Measurements from ENCODE around the gene PTPN11.

GRCh38 chr12:112488257-112488876 lies 69.6 kb downstream of the PTPN11 start:
- TF ChIP-seq EZH2 (IDR thresholded peaks at IDR 0.05; ENCODE audit: borderline replicate concordance, insufficient read depth, low read length, poor library complexity, severe bottlenecking) (no peak), REST (IDR thresholded peaks at IDR 0.05; ENCODE audit: borderline replicate concordance) (no peak), TAF1 (IDR thresholded peaks at IDR 0.05; ENCODE audit: low read depth) (no peak), POLR2AphosphoS5 (IDR thresholded peaks at IDR 0.05) (no peak), RAD21 (conservative IDR thresholded peaks at IDR 0.05) (no peak), MXI1 (conservative IDR thresholded peaks at IDR 0.05; ENCODE audit: poor library complexity, severe bottlenecking) (no peak), SMC3 (conservative IDR thresholded peaks at IDR 0.05; ENCODE audit: poor library complexity) (no peak), EP300 (conservative IDR thresholded peaks at IDR 0.05; ENCODE audit: poor library complexity, severe bottlenecking) (no peak)
- TF ChIP-seq, protein P1, sequence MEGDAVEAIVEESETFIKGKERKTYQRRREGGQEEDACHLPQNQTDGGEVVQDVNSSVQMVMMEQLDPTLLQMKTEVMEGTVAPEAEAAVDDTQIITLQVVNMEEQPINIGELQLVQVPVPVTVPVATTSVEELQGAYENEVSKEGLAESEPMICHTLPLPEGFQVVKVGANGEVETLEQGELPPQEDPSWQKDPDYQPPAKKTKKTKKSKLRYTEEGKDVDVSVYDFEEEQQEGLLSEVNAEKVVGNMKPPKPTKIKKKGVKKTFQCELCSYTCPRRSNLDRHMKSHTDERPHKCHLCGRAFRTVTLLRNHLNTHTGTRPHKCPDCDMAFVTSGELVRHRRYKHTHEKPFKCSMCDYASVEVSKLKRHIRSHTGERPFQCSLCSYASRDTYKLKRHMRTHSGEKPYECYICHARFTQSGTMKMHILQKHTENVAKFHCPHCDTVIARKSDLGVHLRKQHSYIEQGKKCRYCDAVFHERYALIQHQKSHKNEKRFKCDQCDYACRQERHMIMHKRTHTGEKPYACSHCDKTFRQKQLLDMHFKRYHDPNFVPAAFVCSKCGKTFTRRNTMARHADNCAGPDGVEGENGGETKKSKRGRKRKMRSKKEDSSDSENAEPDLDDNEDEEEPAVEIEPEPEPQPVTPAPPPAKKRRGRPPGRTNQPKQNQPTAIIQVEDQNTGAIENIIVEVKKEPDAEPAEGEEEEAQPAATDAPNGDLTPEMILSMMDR (IDR thresholded peaks at IDR 0.05; ENCODE audit: poor library complexity, severe bottlenecking) = no peak
